ENCODE results near the gene KLK10.
A peak's percentile ranks its signal among the peaks of the same experiment; 100 is the strongest.

The KLK10 gene

GRCh38 chr19:51019544-51019925 is at the start of gene KLK10:
KLK10 (minus strand) TSS chr19:51019709; CDS start chr19:51019130, 579 bp downstream.
- DNase-seq, result no peak

- DNase-seq, result no peak
Observed at GRCh38 chr19:51066393-51067186, 47.1 kb upstream of the KLK10 start.

- DNase-seq, result no peak
Observed at GRCh38 chr19:51065221-51065960, 45.9 kb upstream of the KLK10 start.

- DNase-seq, result no peak
Observed at GRCh38 chr19:51064534-51065220, 45.2 kb upstream of the KLK10 start, which contains the start of gene KLK13. KLK13 (minus strand) TSS chr19:51065092; CDS start chr19:51065067, 25 bp downstream.

- DNase-seq, result no peak
Observed at GRCh38 chr19:51063664-51064063, 44.2 kb upstream of the KLK10 start.

GRCh38 chr19:51060973-51061372 is 41.5 kb upstream of the KLK10 start:
- no peak for DNase-seq

GRCh38 chr19:51060336-51060735 is 40.8 kb upstream of the KLK10 start:
- DNase-seq, result no peak

GRCh38 chr19:51059715-51060114 is 40.2 kb upstream of the KLK10 start:
- no peak for DNase-seq

GRCh38 chr19:51055866-51056265 is 36.4 kb upstream of the KLK10 start:
- DNase-seq, result no peak

- no peak for DNase-seq
Observed at GRCh38 chr19:51047031-51047335, 27.5 kb upstream of the KLK10 start.

GRCh38 chr19:51044327-51044726 is 24.8 kb upstream of the KLK10 start:
- DNase-seq, result no peak

- no peak for DNase-seq
Observed at GRCh38 chr19:51043497-51043896, 24.0 kb upstream of the KLK10 start.

- DNase-seq, result no peak
Observed at GRCh38 chr19:51040151-51040550, 20.6 kb upstream of the KLK10 start.

GRCh38 chr19:51036519-51036918 is 17.0 kb upstream of the KLK10 start:
- no peak for DNase-seq

- peak; percentile 60 for DNase-seq
Observed at GRCh38 chr19:51034704-51035103, 15.2 kb upstream of the KLK10 start, which contains the start of gene KLK12. KLK12 (minus strand) TSS chr19:51035002; CDS start chr19:51034621, 381 bp downstream.

- DNase-seq, result no peak
Observed at GRCh38 chr19:51031880-51032225, 12.3 kb upstream of the KLK10 start.

- DNase-seq, result no peak
Observed at GRCh38 chr19:51031220-51031879, 11.8 kb upstream of the KLK10 start.

GRCh38 chr19:51030631-51031030 is 11.1 kb upstream of the KLK10 start:
- no peak for DNase-seq

- peak; percentile 10 for DNase-seq
Observed at GRCh38 chr19:51029718-51030117, 10.2 kb upstream of the KLK10 start.

GRCh38 chr19:51027873-51028272 is 8.4 kb upstream of the KLK10 start:
- DNase-seq, result no peak

- no peak for DNase-seq
Observed at GRCh38 chr19:51027126-51027806, 7.8 kb upstream of the KLK10 start.

- DNase-seq, result peak; percentile 72
Observed at GRCh38 chr19:51026554-51026831, 7.0 kb upstream of the KLK10 start, which contains the start of gene KLK11. KLK11 (minus strand) TSS chr19:51026616; CDS start chr19:51025631, 985 bp downstream.
